Bronchial epithelial cell (primary cell): ENCODE data around the gene RENBP. TPM values are rescaled to one million over a fixed set of nuclear protein-coding genes. Genes with fewer than 3 reads are reported as not detected.

Source experiments
- DNase-seq: peaks from one replicate; pipeline ENCODE4 v3.0.0-alpha.2; 2010; ENCODE audit warnings: low read depth
- FAIRE-seq: peaks from 2 replicates; lab custom pipeline; 2011; peaks lifted over from hg19 to GRCh38; lab: Jason Lieb, UNC
- H3K27me3 ChIP-seq: 2 replicates; pipeline ENCODE4 v1.5.1; 2011; ENCODE audit warnings: low read length; ENCODE audit not compliant: control insufficient read depth, insufficient read depth
- H3K36me3 ChIP-seq: 2 replicates; pipeline ENCODE4 v1.5.1; 2011; ENCODE audit warnings: low read length; ENCODE audit not compliant: control insufficient read depth, insufficient read depth
- H3K4me3 ChIP-seq: 2 replicates; pipeline ENCODE4 v1.5.1; 2011; ENCODE audit warnings: mild to moderate bottlenecking, low read depth, low read length, control low read depth
- total RNA-seq: library from RNA; depleted of rRNA; stranded (reverse); fragments of >200 nt; gene quantifications from 2 replicates; pipeline ENCODE4 v1.2.1, GENCODE V29; 2014
- TF ChIP-seq, protein P1 (sequence below): IDR thresholded peaks from 2 replicates; pipeline ENCODE4 v1.5.1; 2011; ENCODE audit warnings: mild to moderate bottlenecking, moderate library complexity, low read length, control low read depth, inconsistent platforms; ENCODE audit not compliant: insufficient read depth, severe bottlenecking

RENBP gene
- total RNA-seq, 1 donor from 2014 or later, result 10.3 TPM

GRCh38 chrX:153931748-153932147 lies 12.7 kb downstream of the RENBP start:
- TF ChIP-seq, protein P1, sequence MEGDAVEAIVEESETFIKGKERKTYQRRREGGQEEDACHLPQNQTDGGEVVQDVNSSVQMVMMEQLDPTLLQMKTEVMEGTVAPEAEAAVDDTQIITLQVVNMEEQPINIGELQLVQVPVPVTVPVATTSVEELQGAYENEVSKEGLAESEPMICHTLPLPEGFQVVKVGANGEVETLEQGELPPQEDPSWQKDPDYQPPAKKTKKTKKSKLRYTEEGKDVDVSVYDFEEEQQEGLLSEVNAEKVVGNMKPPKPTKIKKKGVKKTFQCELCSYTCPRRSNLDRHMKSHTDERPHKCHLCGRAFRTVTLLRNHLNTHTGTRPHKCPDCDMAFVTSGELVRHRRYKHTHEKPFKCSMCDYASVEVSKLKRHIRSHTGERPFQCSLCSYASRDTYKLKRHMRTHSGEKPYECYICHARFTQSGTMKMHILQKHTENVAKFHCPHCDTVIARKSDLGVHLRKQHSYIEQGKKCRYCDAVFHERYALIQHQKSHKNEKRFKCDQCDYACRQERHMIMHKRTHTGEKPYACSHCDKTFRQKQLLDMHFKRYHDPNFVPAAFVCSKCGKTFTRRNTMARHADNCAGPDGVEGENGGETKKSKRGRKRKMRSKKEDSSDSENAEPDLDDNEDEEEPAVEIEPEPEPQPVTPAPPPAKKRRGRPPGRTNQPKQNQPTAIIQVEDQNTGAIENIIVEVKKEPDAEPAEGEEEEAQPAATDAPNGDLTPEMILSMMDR, result no peak
- H3K27me3 ChIP-seq, result no peaks in the 10 kb centered on the region
- FAIRE-seq, result no peak

DNA sequence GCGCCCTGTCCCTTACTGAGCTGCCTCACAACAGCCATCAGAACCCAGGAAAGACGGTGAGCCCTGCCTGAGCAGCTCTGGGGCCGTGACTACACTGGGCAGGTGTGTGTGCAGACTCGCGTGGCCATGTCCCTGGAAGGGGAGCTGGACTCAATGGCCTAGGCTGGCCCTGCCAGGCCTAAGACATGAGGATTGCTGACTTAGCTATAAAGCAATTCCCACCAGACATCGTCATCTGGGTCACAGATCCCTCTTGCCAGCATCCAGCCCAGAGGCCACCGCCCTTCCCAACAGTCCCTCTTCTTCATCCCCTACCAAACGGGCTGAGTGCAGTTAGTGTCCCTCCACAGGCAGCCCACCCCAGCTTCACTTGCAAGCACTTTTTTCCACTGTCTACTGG lies 13.3 kb downstream of the RENBP start:
- no peak for DNase-seq
- FAIRE-seq, result no peak
- Histone ChIP-seq H3K36me3 (peaks cover 4% of the 10 kb centered on the region), H3K27me3 (no peaks in the 10 kb centered on the region), H3K4me3 (no peak overlapping the region)
- TF ChIP-seq, protein P1, result no peak

More at GRCh38 chrX:153931748-153932147, 12.7 kb downstream of the RENBP start:
- peaks cover 4% of the 10 kb centered on the region for H3K36me3 ChIP-seq
- H3K4me3 ChIP-seq, result no peak overlapping the region
- no peak for DNase-seq

GRCh38 chrX:153930011-153930910 lies 14.2 kb downstream of the RENBP start:
- FAIRE-seq, result no peak
- Histone ChIP-seq H3K4me3 (no peak overlapping the region), H3K27me3 (no peaks in the 10 kb centered on the region), H3K36me3 (peaks cover 4% of the 10 kb centered on the region)
- no peak for DNase-seq
- TF ChIP-seq, protein P1, result no peak

DNA sequence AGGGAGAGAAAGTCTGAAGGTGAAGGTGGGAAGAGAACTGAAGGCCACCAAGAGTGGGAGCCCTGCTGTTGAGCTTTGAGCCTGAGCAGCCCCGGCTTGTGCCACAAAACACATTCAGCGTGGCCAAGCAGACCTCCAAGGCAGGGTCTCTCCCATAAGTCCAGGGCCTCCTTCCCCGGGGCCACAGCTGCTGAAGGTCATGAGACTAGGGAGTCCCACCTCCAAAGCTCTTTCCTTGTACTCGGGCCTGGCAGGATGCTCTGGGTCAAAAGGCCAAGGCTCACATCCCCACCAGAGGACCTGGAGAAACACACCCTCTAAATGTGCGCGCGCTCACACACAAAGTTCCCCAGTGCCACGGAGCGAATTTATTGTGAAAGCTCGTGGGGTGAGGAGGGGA lies 14.9 kb downstream of the RENBP start:
- DNase-seq (no peak), FAIRE-seq (no peak)
- Histone ChIP-seq H3K36me3 (peaks cover 4% of the 10 kb centered on the region), H3K4me3 (no peak overlapping the region), H3K27me3 (no peaks in the 10 kb centered on the region)
- TF ChIP-seq, protein P1, result no peak

DNA sequence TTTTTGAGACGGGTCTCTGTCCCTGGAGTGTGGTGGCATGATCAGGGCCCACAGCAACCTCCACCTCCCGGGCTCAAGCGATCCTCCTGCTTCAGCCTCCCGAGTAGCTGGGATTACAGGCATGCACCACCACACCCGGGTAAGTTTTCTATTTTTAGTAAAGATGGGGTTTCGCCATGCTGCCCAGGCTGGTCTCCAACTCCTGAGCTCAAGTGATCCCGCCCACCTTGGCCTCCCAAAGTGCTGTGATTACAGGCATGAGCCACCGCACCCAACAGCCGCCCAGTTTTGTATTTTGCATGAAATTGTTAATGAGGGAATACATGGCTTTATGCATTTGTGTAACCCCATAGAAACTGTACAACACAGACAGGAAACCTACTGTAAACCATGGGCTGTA lies 15.6 kb downstream of the RENBP start:
- no peak for DNase-seq
- H3K36me3 ChIP-seq, result peaks cover 4% of the 10 kb centered on the region
- TF ChIP-seq, protein P1, result no peak
- FAIRE-seq, result no peak
- no peak overlapping the region for H3K4me3 ChIP-seq
- no peaks in the 10 kb centered on the region for H3K27me3 ChIP-seq
